Immature natural killer cell (primary cell): ENCODE data around the gene SETD3. TPM values are rescaled to one million over a fixed set of nuclear protein-coding genes. Genes with fewer than 3 reads are reported as not detected.

Source experiments
- DNase-seq, 3 donors: peaks; one replicate each; pipeline ENCODE4 v3.0.0; 2022; ENCODE audit warnings: mixed read lengths in 1 of 3
- H3K27ac Mint-ChIP-seq, 6 donors: one replicate each; pipeline ENCODE4 v1.8.0; 2020; ENCODE audit warnings: mixed read lengths in 6 of 6, mild to moderate bottlenecking in 5 of 6, inconsistent platforms in 4 of 6, moderate library complexity in 3 of 6
- H3K27me3 Mint-ChIP-seq, 3 donors: one replicate each; pipeline ENCODE4 v1.8.0; 2020 to 2021; ENCODE audit warnings: low read depth in 3 of 3, mild to moderate bottlenecking in 3 of 3, mixed read lengths in 3 of 3, moderate library complexity in 3 of 3, inconsistent platforms in 1 of 3
- H3K36me3 Mint-ChIP-seq, 3 donors: one replicate each; pipeline ENCODE4 v1.8.0; 2020; ENCODE audit warnings: mixed read lengths in 3 of 3, inconsistent platforms in 2 of 3, mild to moderate bottlenecking in 2 of 3
- H3K4me1 Mint-ChIP-seq, 2 donors: one replicate each; pipeline ENCODE4 v1.8.0; 2020; ENCODE audit warnings: inconsistent platforms in 2 of 2, mild to moderate bottlenecking in 2 of 2, mixed read lengths in 2 of 2, moderate library complexity in 1 of 2
- H3K4me3 Mint-ChIP-seq, 5 donors: one replicate each; pipeline ENCODE4 v1.8.0; 2020; ENCODE audit warnings: mild to moderate bottlenecking in 5 of 5, mixed read lengths in 5 of 5, inconsistent platforms in 3 of 5, moderate library complexity in 3 of 5
- H3K9me3 Mint-ChIP-seq, 6 donors: one replicate each; pipeline ENCODE4 v1.8.0; 2020; ENCODE audit warnings: mild to moderate bottlenecking in 6 of 6, mixed read lengths in 6 of 6, inconsistent platforms in 4 of 6, moderate library complexity in 3 of 6
- polyA plus RNA-seq, 3 donors: library from polyadenylated mRNA; unstranded; fragments of 300-500 nt; fragmentation: Illumina TruSeq; gene quantifications; one replicate each; pipeline ENCODE4 v1.2.3, GENCODE V29; 2021

Gene SETD3
- polyA plus RNA-seq, 3 donors from 2014 or later, result 60.8 to 112 (median 66.5) TPM

DNA sequence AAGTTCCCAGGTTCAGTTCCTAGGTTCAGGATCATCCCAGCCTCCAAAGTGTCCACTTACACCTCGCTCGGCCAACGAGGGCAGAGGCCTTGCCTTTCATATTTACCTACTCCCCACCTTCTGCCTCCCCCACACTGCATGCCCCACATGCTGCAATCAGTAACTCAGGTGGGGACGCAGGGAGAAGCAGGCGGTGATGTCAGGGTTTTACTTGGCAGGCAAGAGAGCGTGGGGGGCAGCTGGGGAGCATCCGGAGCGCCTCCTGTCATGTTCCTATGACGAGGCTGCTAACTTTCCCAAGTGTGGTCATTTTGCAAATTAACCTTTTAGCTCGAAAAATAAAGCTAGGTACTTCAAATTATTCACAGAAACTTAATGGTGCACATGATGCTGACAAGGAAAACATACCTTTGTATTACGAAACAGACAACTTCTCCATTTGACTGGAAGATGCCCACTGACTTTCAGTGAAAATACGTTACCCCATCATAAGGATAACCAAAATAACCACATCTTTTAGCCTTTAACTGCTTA is 53.8 kb downstream of the SETD3 start:
- Mint-ChIP-seq H3K4me3 (no peak overlapping the region), H3K36me3 (peaks cover 16 to 35% (median 20%) of the 10 kb centered on the region in 3 donors), H3K27ac (no peak overlapping the region), H3K4me1 (peaks cover 57 to 84% of the 10 kb centered on the region in 2 donors), H3K27me3 (peaks cover 0 to 5% (median 1%) of the 10 kb centered on the region in 3 donors), H3K9me3 (no peaks in the 10 kb centered on the region)
- no peak for DNase-seq

DNA sequence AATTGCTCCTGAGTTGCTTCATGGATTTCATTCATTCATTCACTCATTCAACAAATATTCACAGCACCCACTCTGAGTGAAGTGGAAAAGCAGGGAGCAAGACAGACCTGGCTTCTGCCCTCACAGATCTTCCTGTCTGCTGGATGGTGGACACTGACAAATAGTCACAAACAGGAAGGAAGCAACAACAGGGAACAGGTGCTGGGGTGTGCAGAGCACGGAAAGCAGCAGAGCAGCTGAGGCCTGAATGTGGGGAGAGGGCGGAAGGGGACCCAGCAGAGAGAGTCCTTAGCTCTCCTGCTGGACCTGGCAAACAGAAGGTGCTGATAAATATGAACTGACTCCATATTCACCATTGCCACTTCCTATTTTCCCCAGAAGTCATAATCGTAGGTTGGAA is 54.4 kb downstream of the SETD3 start:
- Mint-ChIP-seq H3K4me1 (peaks cover 57 to 83% of the 10 kb centered on the region in 2 donors), H3K36me3 (peaks cover 16 to 35% (median 20%) of the 10 kb centered on the region in 3 donors), H3K27ac (peak overlapping the region; percentile 19 to 64 (median 40)), H3K27me3 (peaks cover 0 to 5% (median 1%) of the 10 kb centered on the region in 3 donors), H3K9me3 (no peaks in the 10 kb centered on the region), H3K4me3 (no peak overlapping the region)
- no peak for DNase-seq

DNA sequence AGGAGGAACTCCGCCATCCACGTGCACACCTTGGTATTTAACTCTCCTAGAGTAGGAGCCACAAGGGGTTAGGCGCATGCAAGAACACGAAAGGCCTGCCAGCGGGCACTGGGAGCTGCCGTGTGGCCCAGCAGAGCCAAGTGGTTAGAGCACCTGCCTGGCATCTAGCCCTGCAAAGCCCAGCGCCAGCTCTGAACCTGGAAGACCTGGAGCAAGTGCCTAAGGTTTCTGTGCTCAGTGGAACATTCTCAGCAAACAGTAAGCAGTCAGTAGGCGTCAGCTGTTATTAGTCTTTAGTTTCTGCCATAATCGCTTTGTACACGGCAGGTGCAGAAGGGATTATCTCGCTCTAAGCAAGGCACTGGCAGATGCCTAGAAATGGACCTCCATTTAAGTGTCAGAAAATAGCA is 55.4 kb downstream of the SETD3 start:
- peaks cover 54 to 83% of the 10 kb centered on the region in 2 donors for H3K4me1 Mint-ChIP-seq
- no peak for DNase-seq
- H3K36me3 Mint-ChIP-seq, result peaks cover 16 to 25% (median 20%) of the 10 kb centered on the region in 3 donors
- H3K27ac Mint-ChIP-seq, result peak overlapping the region in 2 of 6 donors; percentile 20 to 67
- no peak overlapping the region for H3K4me3 Mint-ChIP-seq
- H3K27me3 Mint-ChIP-seq, result peaks cover 0 to 5% (median 1%) of the 10 kb centered on the region in 3 donors
- H3K9me3 Mint-ChIP-seq, result no peaks in the 10 kb centered on the region

DNA sequence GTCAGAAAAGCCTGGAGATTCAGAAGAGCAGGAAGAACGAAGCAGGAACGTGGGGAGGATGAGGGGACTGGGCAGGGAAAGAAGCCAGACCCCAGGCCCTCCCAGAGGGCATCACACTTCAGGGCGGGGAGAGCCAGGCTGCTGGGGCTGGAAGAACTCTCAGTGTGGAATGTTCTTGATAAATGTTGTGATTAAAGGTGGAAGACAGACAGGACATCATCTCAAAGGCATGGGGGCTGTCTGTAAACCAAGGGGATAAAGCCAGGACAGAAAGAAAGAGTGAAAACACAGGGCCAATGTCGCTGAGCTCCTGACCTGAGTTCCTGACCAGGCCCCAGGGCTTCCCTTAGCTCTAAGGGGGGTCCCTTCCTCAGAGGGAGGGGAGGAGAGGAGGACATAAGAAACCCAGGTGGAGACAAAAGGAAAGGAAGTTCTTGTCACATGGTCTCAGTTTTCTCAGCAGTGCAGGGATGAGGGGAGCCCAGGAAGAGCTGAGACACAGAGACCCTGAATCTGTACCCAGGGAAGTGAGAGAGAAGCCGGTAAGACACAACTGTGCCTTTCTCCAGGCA is 56.3 kb downstream of the SETD3 start:
- Mint-ChIP-seq H3K9me3 (no peaks in the 10 kb centered on the region), H3K36me3 (peaks cover 16 to 22% (median 20%) of the 10 kb centered on the region in 3 donors), H3K4me1 (peaks cover 50 to 81% of the 10 kb centered on the region in 2 donors), H3K27ac (peak overlapping the region in 5 of 6 donors; percentile 59 to 73 (median 67)), H3K4me3 (no peak overlapping the region), H3K27me3 (peaks cover 0 to 5% (median 1%) of the 10 kb centered on the region in 3 donors)
- no peak for DNase-seq

DNA sequence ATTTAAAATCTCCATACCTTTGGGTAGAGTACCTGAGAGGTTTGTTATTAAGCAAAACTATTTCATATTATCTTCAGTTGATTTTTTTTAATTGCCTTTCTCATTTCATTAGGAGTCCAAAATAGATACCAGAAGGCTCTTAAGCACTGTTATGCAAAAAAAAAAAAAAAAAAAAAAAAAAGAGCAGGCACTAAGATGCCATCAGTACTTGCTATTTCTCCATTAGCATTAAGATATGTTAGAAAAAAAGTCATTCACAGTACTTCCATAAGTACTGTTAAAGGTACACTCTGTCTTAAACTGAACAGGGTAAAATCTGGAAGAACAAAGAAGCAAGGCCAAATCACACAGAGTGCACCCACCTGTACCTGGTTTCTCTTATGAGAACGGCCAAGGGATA is 57.2 kb downstream of the SETD3 start:
- DNase-seq, result no peak
- H3K4me3 Mint-ChIP-seq, result no peak overlapping the region
- peaks cover 0 to 5% (median 1%) of the 10 kb centered on the region in 3 donors for H3K27me3 Mint-ChIP-seq
- H3K27ac Mint-ChIP-seq, result no peak overlapping the region
- peaks cover 43 to 76% of the 10 kb centered on the region in 2 donors for H3K4me1 Mint-ChIP-seq
- H3K9me3 Mint-ChIP-seq, result no peaks in the 10 kb centered on the region
- H3K36me3 Mint-ChIP-seq, result peaks cover 9 to 12% (median 10%) of the 10 kb centered on the region in 3 donors

DNA sequence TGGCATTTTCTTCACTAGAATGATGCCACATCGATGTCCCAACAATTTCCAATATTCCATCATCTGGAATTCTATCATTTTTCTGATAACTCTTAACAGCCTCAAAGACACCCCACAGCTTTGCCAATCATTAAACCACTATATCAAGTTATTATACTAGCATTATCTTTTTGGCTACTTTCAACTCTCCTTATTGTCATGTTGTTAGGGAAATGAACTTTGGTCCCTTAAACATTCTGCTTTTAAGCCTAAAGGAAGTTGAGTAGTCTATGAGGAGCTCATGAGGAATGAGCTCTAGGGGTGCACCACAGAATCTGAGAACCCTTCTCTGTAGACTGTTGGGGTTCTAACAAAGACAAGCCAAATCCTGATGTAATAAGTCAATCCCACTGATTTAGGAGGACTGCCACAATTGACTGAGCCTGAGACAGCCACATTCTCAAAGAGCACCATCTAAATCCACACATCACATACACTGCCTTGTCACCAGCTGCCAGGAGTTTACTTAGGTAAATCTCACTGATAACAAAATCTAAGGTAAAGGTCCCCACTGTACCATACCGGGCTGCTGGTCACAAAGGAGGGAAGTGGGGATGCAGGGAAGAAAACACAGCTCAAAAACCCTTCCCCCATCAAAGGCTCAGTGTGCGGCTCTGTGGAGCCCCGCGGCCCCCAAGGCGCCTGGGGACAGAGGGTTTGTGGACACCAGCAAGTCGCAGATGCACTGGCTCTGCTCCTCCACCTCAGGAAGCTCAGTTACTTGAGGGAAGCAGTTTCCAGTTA is 58.2 kb downstream of the SETD3 start:
- no peak for DNase-seq
- no peaks in the 10 kb centered on the region for H3K9me3 Mint-ChIP-seq
- peaks cover 0 to 1% (median 1%) of the 10 kb centered on the region in 3 donors for H3K27me3 Mint-ChIP-seq
- peak overlapping the region in 4 of 6 donors; percentile 17 to 40 (median 32) for H3K27ac Mint-ChIP-seq
- peaks cover 0 to 2% (median under 1%) of the 10 kb centered on the region in 3 donors for H3K36me3 Mint-ChIP-seq
- H3K4me1 Mint-ChIP-seq, result peaks cover 34 to 76% of the 10 kb centered on the region in 2 donors
- H3K4me3 Mint-ChIP-seq, result no peak overlapping the region

DNA sequence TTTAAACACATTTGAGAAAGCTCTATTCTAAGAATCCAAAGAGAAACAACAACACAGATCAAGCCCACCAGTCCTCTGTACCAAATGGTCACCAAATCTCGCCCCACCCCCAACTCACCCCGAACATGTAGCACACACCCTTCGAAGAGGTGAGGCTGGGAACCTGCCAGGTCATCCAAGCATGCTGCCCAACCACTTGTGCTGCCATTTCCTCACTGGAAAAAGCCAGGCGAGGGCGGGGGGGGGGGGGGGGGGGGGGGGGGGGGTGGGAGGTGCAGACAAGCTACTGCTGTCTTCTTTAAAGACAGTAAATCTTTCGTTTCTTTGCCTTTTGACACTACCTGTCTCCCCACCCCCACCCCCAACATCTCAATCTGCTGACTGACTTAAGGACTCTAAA is 59.9 kb downstream of the SETD3 start:
- Mint-ChIP-seq H3K4me1 (peaks cover 33 to 76% of the 10 kb centered on the region in 2 donors), H3K4me3 (no peak overlapping the region), H3K36me3 (no peaks in the 10 kb centered on the region), H3K27ac (peak overlapping the region in 4 of 6 donors; percentile 32 to 55 (median 45)), H3K9me3 (no peaks in the 10 kb centered on the region), H3K27me3 (peaks cover 0 to 1% (median under 1%) of the 10 kb centered on the region in 3 donors)
- DNase-seq, result no peak

DNA sequence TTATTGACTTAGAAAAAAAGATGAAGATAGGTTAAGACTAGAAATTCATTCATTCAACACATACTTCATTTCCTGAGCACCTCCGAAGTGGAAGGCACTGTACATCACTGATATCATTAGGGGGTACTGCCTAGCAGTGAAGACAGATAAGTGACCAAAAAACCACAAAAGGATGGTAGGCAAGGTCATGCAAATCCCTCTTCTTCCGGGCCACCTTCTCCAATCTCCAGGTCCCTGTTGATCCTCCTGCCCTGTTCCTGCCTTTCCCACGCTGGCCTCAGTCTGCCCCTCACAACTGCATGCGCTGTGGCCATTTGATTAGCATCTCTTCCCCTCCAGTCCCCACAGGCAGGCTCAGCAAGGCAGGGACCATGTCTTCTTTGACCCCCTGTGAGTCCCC is 60.8 kb downstream of the SETD3 start:
- H3K27ac Mint-ChIP-seq, result peak overlapping the region in 3 of 6 donors; percentile 47 to 57 (median 55)
- H3K36me3 Mint-ChIP-seq, result no peaks in the 10 kb centered on the region
- no peak for DNase-seq
- no peaks in the 10 kb centered on the region for H3K9me3 Mint-ChIP-seq
- H3K4me1 Mint-ChIP-seq, result peaks cover 39 to 79% of the 10 kb centered on the region in 2 donors
- no peak overlapping the region for H3K4me3 Mint-ChIP-seq
- peaks cover 0 to 2% (median 1%) of the 10 kb centered on the region in 3 donors for H3K27me3 Mint-ChIP-seq

DNA sequence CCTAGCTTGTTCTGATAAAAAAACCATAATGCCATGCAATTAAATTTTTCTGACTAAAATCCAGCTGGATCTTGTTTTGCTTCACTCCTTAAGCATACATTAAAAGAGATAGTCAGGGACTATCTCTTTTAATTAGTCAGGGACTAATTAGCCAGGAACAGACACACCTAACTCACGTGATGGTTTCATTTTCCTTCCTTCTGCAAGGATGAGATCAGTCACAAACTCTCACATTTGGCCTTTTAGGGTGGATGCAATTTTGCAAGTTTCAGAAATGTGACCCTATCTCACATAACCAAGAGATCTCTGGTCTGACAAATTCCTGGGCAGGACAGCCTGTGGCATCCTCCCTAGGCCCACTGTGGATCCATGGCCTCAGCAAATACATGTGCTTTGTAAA is 62.4 kb downstream of the SETD3 start:
- peaks cover 0 to 15% (median 5%) of the 10 kb centered on the region in 3 donors for H3K36me3 Mint-ChIP-seq
- peaks cover 0 to 2% (median 0%) of the 10 kb centered on the region in 3 donors for H3K27me3 Mint-ChIP-seq
- H3K27ac Mint-ChIP-seq, result peak overlapping the region in 5 of 6 donors; percentile 14 to 55 (median 48)

DNA sequence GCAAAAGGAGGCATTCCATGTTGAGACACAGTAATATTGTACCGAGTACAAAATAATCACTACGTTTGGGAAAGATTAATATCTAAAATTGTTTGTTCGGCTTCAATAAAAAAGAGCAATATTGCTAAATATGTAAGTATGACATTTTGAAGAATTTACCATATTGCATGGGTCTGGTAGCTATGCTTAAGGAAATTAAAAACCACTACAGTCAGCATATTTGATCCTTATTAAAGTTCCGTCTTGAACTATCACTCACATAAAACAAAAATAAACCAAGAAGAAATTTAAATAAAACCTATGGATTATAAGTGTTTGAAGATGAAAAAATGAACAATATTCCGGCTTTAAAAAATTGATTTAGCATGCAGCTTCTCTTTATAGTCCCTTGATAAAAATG is 63.8 kb downstream of the SETD3 start:
- H3K27ac Mint-ChIP-seq, result peak overlapping the region in 2 of 6 donors; percentile 20 to 35
- no peaks in the 10 kb centered on the region for H3K9me3 Mint-ChIP-seq
- H3K27me3 Mint-ChIP-seq, result peaks cover 0 to 4% (median 0%) of the 10 kb centered on the region in 3 donors
- H3K4me3 Mint-ChIP-seq, result no peak overlapping the region
- peaks cover 3 to 24% (median 12%) of the 10 kb centered on the region in 3 donors for H3K36me3 Mint-ChIP-seq
- peaks cover 32 to 71% of the 10 kb centered on the region in 2 donors for H3K4me1 Mint-ChIP-seq
- no peak for DNase-seq

More for the DNA sequence above, 62.4 kb downstream of the SETD3 start:
- H3K9me3 Mint-ChIP-seq, result no peaks in the 10 kb centered on the region
- H3K4me1 Mint-ChIP-seq, result peaks cover 35 to 81% of the 10 kb centered on the region in 2 donors
- DNase-seq, result no peak
- no peak overlapping the region for H3K4me3 Mint-ChIP-seq

DNA sequence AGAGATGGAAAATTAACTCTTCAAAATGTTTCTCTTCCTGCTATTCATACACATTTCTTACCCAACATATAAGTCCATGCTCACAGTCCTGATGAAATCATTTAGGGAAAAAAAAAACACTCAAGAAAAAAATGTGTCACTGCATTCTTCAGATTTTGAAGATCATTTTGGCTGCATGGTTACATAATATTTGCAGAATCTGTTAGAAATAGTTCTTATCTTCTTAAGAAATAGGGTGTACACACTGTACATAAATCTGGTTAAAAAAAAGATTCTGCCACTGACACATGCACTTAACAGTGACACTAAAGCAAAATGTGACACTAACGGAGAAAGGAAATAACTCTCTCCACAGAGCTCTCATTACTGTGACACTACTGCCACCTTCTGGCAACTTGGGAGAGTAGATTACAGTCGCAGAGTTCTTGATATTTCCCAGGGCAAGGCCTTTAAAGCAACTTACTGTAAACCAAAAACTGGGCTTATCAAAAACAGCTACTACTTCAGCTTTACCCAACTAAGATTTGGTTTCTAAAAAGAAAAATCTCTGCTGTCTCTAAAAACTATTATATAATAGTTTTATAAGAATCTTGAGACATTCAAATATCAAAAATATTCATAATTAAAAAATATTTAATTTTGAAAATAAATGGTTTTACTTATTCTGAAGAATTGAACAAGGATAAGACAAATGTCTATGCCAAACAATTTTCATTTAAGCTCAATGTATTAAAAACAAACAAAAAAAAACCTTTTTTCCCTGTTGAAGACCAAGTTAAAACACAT is 65.0 kb downstream of the SETD3 start:
- Mint-ChIP-seq H3K27me3 (peaks cover 0 to 4% (median 0%) of the 10 kb centered on the region in 3 donors), H3K4me3 (peak overlapping the region in 1 of 5 donors; percentile 38), H3K36me3 (peaks cover 3 to 27% (median 14%) of the 10 kb centered on the region in 3 donors), H3K4me1 (peaks cover 27 to 60% of the 10 kb centered on the region in 2 donors), H3K9me3 (no peaks in the 10 kb centered on the region), H3K27ac (peak overlapping the region in 5 of 6 donors; percentile 13 to 65 (median 37))
- peak; percentile 69 to 79 (median 75) for DNase-seq

DNA sequence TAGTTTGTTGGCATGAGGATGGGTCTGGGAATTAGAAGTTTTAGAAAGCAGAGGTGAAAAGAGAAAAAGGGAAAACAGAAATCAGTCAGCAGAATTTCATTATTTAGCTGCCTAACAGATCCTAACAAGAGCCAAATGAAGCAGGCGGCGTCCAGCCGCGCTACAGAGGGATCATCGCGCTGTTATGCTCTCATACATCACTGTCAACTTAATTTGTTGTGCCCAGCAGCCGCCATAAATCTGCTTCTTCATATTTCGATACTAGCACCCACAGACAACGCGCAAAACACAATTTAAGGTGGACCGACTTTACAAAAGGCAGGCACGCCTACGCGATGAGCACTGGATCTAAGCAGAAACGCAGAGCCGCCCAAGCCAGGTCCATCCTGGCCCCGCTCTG is 66.7 kb downstream of the SETD3 start:
- H3K27me3 Mint-ChIP-seq, result peaks cover 0 to 4% (median 0%) of the 10 kb centered on the region in 3 donors
- peaks cover 3 to 39% (median 21%) of the 10 kb centered on the region in 3 donors for H3K36me3 Mint-ChIP-seq
- H3K27ac Mint-ChIP-seq, result peak overlapping the region in 1 of 6 donors; percentile 11
- no peak overlapping the region for H3K4me3 Mint-ChIP-seq
- peaks cover 18 to 49% of the 10 kb centered on the region in 2 donors for H3K4me1 Mint-ChIP-seq
- no peaks in the 10 kb centered on the region for H3K9me3 Mint-ChIP-seq
- DNase-seq, result no peak

DNA sequence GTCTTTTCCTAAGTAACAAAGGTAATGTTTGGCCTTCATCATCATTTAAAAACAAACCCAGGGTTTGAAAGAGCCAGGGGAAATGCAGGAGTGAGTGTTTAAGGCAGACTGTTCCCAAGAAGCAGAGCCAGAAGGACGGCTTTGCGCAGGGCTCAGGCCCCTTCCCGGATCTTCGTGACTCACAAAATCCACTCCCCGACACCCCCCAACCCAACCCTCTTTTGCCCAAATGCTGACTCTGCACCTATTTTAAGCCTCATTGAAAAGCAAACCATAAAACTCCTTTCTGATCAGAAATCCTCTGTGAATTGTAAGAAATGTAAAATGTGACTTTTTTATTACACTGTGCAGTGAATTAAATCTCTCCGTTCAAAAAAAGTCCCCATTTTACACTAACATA is 67.5 kb downstream of the SETD3 start:
- DNase-seq, result no peak
- Mint-ChIP-seq H3K27me3 (peaks cover 0 to 4% (median 0%) of the 10 kb centered on the region in 3 donors), H3K4me1 (peaks cover 16 to 45% of the 10 kb centered on the region in 2 donors), H3K4me3 (no peak overlapping the region), H3K36me3 (peaks cover 3 to 41% (median 23%) of the 10 kb centered on the region in 3 donors), H3K27ac (no peak overlapping the region), H3K9me3 (no peaks in the 10 kb centered on the region)
